Dedifferentiated amniotic fluid mesenchymal stem cell (primary cell): ENCODE measurements around the gene WWOX.

ENCODE experiments used
- DNase-seq: peaks from one replicate; pipeline ENCODE4 v3.0.0-alpha.2; 2016; ENCODE audit errors: extremely low spot score

WWOX gene

DNA sequence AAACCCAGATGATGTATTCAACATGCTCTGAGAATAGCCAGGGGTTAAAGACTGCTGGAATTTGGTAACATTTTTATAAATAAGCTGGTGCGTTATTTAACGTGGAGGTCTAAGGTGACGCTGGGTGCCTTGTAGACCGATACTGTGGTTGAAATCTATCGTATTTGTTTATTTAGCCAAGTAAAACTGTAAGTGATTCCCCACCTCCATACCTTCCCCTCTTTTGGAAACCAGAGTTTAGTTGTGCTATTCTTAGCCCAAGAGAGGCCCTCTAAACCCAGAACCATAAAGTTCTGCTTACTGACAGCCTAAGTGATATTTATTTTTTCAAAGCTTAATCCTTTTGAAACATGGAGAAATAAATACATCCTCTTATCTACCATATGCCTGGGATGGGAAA is 744.5 kb downstream of the WWOX start:
- DNase-seq: no peak

DNA sequence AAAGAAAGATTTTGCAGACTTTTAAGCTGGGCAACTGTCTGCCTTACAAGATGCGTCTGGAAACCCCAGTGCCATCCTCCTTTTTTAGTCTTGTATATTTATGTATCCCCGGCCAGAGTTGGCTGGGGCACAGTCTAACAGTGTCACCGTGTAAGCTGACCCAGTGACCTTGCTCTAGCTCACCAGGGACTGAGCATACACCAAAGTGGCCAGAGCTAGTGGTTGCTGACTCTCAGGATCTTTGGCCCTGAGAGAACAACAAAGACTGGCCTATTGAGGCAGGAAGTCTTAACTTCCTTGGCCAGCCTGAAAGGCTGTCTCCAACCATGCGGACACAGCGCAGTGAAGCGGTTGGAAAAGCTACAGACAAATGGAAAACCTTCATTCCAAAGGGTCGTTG is 745.2 kb downstream of the WWOX start:
- DNase-seq: no peak

DNA sequence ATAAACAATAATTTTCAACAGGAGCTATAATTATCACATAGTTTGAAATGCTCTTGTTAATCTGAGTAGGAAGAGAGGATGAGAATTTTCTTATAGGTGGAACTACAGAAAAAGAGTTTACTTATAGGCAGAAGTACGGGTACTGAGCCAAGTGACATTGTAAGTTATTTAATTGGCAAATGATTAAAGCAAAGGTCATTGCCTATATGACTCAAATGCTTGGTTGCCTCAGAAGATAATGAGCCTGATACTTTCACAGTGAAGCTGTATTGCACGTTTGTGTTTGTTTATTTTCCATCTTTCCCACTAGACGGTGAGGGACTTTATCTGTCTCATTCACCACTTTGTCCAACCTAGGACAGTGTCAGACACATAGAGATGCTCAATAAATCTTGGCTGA is 751.8 kb downstream of the WWOX start:
- DNase-seq: no peak

DNA sequence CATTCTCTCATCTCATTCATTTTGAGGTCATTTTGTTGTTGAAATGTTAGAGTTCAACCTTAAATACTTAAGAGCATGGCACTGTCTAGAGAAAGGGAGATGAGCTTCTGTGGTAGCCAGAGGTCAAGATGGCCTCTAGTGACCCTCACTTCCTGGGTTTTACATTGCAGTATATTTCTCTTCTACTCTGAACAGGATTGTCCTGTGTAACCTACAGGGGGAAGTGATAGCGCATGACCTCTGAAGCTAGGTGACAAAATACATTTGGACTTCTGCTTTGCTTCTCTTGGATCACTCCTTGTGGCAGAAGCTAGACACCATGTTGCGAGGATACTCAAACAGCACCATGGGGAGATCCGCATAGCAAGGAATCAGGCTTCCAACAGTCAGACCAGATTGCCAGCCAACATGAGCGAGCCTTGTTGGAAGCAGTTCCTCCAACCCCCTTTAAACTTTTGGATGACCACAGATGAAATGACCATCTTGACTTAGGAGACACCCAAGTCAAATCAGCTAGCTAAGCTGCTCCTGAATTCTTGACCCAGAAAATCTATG is 752.7 kb downstream of the WWOX start:
- no peak for DNase-seq

DNA sequence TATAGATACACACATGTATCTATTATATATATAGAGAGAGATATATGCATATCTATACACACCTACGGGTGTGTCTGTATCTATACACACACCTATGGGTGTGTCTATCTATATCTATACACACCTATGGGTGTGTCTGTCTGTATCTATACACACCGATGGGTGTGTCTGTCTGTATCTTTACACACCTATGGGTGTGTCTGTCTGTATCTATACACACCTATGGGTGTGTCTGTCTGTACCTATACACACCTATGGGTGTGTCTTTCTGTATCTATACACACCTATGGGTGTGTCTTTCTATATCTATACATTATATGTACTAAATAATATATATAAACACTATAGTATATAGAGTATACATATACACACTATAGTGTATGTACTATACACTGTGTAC is 762.6 kb downstream of the WWOX start:
- DNase-seq: no peak

DNA sequence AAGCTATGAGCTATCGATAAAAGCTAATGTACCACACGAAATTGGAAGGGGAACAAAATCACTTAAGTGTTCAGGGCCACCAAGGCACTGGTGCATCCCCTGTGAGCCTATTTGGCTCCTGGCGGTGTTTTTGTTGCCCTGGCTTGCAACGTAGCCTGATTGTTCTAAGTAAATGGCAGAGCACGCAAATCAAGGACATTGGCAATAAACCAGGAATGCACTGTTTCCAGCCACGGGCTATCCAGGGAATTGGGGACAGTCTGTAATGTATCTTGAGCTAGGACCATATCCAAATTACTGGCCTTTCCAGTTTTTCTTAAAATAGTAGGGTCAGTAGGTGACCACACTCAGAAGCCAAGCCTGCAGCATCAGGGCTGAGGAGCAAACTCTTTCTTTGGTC is 767.1 kb downstream of the WWOX start:
- DNase-seq: no peak

DNA sequence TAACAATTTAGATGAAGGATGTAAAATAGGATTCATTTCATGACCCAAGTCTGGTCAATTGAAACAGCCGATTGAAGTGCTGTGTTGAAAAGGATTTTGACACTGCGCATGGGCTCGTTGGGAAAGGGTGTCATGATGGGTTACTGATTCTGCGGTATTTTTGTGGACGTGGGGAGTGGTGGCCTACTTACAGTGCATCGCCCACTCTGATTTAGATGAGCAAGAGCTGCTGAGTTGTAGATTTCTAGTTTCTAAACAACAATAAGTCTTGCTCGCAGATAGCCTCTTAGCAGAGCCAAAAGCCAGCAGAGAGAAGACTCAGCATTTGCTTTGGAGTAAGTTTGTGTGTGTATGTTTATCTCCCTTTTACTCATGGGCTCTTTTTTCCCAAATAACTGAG is 770.0 kb downstream of the WWOX start:
- DNase-seq: no peak

DNA sequence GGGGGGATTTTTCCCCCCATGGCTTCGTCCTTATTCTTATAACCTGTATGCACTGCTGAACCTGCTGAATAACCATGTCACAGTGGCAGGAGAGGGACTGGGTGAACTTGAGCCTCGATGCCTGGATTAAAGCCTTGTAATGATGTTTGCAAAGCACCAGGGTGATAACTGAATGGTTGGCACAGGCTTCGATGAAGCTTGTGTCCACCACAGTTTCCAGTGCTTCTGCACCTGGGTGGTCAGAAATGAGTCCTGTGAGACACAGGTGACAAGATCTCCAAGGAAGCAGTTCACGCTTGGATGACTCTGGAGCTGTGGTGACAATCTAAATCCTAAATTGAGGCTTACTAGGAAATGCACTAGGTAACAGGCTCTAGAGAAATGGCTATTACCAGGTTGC is 771.8 kb downstream of the WWOX start:
- DNase-seq: no peak

DNA sequence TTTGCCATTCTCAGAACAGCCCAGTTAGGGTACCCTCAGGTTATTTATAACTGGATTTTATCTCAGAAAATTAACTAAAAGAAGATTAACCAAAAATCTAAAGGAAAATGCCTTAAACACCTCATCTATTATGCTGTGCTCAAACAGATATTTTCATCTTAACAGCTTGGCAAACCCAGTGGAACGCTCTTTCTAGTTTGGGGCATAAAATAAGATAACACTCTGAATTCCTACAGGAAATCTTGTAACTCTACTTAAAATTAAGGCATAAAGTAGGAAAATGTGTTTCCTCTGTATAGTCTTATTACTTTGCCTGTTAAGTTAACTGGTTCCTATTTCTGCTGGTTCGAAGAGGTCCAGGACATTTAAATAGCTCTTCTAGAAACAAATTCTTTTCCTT is 777.2 kb downstream of the WWOX start:
- DNase-seq: no peak

DNA sequence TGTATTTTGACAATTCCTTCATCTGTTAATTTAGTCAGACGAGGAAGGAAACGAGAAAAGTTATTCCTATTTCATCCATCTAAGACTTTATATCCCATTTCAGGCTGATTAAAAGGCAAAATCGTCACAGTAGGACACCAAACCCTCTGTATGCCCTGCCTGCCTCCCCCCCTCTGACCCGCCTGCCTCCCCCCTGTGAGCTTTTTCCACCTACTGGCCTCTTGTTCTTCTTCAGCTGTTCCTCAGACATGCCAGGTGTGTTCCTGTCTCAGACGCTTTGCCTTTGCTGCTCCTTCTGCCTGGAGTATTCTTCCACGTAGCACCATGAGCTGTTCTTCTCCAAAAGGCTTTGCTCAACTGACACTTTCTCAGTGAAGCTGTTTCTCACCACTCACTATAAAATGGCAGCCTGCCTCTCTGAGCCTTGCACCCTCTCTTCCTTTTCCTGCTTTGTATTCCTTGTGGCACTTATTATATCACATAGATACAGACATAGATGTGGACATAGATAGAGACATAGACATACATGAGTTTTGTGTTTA is 777.7 kb downstream of the WWOX start:
- no peak for DNase-seq

DNA sequence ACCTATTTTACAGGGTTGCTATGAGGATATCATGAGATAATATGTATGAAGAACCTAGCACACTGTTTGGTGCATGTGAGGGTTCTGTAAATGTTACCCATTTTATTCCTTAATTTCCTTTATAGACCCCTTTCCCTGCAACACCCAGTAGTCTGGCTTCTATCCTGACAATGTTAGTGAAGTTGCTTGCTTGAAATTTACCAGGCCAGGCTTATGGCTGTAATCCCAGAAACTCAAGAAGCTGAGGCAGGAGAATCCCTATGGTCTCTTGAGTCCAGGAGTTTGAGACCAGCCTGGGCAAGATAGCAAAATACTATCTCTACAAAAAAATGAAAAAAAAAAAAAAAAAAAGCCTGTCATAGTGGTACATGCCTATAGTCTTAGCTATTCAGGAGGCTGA is 779.1 kb downstream of the WWOX start:
- DNase-seq: no peak

DNA sequence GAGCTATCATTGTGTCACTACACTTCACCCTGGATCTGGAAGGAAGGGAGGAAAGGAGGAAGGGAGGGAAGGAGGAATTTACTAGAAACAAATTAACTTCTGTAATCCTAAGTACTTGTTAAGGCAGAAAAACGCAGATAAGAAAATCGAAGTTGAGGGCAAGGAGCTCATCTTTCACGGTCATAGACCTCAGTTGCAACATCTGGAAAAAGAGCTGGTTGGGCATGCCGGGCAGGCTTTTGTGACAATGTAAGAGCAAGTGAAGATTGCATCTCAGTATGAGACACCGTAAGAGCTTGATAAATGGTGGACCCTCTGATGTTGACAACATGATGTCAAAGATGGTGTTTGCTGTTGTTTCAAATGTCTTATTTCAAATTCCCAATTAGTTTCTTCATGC is 779.6 kb downstream of the WWOX start:
- DNase-seq: no peak

DNA sequence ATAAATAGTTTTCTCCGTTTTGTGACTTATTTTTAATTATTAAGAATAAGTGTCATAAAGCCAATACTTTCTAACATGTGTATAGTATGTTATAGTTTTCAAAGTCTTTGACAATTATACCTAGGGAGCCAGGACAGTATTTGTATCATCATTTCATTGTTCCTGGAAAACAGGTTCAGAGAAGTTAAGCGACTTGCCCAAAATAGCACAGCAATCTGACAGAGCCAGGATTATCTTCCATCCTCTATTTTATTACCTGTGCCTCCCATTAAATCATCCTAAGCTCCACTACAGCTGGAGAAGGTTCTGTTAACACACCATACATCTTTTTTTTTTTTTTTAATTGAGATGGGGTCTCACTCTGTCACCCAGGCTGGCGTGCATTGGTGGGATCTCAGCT is 782.7 kb downstream of the WWOX start:
- no peak for DNase-seq

DNA sequence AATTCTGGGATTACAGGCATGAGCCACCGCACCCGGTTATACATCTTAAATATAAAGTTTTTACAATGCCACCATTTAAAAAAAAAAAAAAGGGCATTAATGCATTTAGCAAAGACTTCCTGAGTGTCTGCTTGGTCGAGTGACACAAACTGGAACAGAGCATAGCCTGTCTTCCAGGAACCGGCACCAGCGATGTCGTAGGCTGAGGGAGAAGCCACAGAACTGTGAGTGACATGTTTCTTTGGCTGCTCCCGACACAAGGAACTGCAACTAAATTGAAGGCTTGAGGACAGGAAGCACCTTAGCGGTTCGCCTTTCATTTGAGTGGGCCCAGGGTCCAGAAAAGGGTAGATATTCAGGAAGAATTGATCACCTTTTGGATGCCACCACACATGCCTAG is 783.3 kb downstream of the WWOX start:
- DNase-seq: no peak

DNA sequence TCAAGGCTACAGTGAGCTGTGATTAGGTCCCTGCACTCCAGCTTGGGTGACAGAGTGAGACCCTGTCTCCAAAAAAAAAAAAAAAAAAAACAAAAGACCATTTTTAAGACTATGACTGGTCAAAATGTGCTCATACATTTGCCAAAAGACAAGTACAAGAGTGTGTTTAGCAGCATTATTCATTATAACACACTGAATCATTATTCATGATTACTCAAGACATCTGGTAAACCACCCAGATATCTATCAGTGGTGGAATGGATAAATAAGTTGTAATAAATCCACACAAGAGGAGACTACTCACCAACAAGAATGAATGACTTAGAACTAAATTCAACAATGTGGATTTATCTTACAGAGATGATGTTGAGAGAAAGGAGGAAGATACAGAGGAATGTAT is 784.8 kb downstream of the WWOX start:
- DNase-seq: no peak

DNA sequence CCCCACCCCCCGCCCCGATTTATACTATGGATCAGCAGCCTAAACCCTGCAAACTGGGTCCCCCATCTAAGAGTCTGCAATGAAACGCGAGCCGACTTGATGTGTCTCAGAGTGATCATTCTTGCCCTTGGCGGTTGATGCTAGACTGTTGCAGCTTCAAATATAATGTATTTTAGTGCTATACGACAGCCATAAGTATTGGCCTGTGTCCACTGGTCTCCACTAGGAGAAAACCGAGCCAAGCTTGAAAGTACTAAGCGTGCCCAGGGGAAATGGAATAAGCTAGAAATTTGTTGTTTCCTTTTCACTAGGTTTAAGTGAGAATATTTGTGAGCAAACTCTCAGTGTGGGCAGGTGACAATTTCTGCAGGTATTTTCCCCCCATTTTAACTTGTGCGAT is 789.9 kb downstream of the WWOX start:
- DNase-seq: no peak

DNA sequence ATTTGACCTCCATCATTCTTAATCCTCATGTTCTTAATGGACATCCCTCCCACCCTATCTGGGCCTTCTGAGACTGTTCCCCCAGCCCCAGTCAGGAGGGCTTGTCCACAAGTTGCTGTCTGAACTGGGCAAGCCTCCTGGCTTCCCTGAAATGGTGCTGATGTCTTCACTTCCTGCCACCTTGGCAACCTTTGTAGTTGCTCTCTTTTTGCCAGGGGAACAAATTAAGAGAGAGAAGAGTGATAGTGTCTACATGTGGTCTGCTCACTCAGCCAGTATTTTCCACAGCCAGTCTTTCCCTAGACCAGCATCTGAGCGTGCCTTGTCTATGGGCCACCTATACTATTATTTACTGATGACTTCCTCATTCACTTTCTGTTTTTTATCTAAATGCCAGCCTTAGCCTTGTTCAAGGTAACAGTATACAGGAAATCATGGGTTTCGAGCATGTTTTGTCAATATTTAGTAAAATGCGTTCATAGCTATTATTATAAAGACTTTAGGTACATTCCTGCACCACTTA is 791.0 kb downstream of the WWOX start:
- DNase-seq: no peak

DNA sequence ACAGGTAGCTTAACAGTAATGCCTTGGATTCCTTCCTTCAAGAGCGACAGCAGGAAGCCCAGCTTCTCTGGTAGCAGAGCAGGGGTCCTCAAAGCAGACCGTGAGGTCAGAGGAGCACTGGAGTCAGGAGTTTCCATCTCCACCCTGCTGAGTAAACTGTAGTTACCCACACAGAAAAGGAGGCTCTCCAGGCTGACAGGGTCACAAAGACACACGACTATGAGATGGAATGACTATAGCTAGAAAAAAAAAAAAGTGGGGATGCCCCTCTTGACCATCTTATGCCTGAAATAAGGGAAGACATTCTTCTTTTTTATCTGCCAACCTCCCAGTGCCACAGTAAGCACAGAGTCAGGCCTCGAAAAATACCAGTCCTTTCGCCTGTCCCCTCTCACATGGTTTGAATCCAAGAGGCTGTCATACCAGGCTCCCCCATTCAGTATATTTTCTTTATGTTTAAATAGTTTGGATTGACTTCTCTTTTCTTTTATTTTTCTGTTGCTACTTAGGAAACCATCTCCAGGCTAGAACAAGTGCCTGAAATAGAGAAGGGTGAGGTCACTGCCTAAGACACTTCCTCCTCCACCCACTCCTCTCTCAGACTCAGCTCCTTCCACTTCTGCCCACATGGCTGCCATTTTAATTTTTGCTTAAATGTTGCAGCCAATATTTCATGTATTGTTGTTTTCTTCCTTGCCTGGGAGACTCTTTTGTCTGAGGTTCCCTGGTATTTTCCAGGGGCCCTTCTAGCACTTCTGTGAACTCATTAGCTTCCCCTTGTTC is 793.7 kb downstream of the WWOX start:
- no peak for DNase-seq

DNA sequence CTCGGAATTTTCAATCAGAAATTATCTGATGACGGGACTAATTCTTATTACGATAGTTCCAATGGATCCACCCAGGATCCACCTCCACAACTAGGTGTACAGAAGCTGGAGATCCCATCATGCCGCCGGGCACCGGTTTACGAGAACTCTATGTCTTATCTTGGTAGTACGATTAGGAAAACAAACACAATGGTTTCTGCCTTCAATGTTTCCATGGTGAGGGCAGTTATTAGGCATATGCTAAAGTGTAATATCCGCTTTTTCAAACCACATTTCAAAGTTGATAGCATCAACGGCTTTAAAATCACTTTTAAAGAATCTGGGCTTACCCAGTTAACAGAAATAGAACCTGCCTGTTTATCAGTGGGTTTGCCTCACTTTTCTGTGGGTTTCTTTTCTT is 795.4 kb downstream of the WWOX start:
- no peak for DNase-seq

DNA sequence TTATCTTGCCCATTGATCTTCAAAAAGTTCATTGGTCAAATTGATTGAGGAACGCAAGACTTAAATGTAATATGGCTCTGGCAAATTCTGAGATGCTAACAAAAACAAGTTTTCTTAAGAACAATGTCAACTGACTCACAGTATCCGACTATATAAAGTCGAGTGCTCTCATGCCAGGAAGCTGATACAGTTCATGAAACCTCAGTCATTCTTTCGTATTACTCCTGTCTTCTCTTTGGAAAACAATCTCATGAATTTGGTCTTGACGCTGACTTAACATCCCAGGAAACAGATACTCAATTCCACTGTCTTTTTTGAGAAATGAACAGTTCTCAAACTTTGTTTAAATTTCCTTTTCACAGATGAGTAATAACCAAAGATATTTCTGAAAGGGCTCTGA is 796.2 kb downstream of the WWOX start:
- DNase-seq: no peak

DNA sequence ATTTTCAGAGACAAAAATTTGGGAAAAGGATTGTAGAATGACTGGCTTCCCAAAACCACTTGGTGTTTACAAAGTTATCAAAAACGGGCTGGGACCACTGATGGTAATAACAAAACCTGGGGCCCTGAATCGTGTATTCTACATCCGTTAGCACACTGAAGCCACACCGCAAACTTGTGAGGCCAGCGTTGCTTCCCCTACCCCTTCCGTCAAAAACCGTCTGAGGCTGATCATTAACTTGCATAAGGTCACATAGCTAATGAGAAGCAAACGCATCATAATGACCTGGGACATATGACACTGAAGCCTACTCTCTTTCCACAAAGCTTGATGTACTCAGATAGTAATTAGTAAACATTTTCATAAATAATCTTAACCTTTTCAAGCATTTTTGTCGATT is 796.8 kb downstream of the WWOX start:
- DNase-seq: no peak

DNA sequence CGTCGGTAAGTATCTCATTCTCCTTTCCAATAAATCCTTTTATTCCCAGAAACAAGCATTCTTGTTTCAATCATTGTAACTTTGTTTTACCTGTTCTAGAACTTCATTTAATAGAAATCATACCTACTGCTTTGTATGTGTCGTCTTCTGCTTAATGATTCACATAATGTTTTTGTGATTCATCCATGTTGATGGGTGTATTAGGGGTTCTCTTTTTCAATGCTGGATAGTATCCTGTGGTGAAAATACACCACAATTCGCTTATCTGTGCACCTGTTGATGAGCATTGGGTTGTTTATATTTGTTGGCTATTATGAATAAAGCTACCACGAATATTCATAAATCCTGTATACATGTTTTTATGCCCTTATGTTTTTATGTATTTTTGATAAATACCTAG is 797.8 kb downstream of the WWOX start:
- no peak for DNase-seq

DNA sequence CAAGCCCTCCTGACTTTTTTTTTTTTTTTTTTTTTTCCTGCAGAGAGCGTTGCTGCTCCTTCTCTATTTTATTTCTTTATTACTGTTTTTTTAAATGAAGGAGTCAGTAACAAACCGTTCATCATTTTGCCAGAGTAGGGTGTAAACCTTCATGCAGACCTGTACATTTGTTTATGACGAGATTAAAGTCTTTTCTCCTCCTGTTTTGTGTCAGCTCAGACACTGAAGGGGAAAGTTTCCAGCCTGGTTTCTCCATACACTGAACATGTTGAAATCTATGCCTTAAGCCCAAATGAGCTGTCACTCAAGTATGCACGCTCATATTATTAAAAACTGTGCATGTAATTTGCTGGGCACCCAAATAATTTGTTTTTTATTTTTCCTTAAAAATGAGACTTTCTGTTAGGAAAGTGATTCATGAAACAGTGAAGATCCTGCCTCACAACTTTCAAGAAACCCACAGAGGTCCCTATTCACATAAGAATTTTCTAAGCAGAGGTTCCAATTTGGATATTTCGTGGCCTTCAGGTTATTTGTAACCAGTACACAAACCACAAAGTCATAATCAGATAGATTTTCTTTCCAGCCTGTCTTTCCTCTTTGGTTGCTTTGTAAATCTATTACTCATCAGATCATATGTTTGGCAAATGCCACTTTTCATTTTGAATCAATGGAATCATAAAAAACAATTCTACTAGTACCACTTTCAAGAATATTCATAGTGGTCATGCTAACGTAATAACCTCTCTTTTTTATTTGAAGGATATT is 800.8 kb downstream of the WWOX start:
- DNase-seq: no peak
